ENCODE results near the gene COA3.

COA3 gene

DNA sequence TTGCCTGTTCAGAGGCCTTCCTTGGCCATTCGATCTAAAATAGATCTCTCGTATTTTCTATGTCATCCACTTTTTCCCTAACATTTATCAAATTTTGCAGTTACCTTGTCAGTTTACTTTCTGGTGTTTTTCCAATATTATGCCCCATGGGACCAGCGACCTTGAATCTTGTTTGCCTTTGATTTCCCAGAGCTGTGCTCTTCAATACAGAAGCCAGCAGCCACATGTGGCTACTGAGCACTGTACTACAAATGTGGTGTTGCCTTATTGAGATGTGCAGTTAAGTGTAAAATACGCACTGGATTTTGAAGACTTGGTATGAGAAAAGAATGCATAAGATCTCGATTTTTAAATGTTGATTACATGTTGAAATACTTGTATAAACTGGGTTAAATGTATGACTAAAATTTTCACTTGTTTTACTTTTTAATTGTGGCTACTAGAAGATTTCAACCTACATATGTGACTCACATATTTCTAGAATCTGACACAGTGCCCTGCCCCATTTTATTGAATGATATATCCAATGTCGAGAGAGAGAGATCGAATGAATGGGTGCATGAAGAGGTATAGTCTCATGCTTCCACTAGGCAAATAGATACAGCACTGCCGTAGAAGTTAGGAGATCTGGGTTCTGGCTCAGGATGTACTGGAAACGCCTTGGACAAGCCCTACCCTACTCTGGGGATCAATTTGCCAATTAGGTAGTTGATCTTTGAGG, 33.9 kb upstream of the COA3 start:
- Mint-ChIP-seq H3K27ac (peak overlapping the region; percentile 99), H3K4me3 (peak overlapping the region; percentile 95), H3K4me1 (ENCODE audit: low read depth) (peaks cover 32% of the 10 kb centered on the region), H3K27me3 (no peaks in the 10 kb centered on the region), H3K36me3 (ENCODE audit: low read depth) (peaks cover 46% of the 10 kb centered on the region), H3K9me3 (no peaks in the 10 kb centered on the region)
- no peak for DNase-seq

DNA sequence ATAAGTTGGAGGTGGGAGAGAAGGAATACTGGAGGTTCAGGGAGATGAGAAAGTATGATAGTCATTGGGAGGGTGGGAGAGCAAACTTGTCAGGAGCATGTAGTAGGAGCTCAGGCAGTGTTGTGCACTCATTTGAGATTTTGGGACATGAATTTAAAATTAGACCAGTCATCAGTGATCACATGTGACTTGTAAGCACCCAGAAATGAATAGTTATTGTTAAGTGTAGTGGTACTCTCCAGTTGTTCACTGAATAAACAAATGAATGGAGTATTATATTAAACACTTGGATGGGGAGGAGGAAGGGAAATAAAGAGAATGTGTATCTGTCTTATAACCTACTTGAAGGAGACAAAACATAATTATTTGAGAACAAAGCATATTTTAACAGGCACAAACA, 32.5 kb upstream of the COA3 start:
- H3K9me3 Mint-ChIP-seq, result no peaks in the 10 kb centered on the region
- peaks cover 34% of the 10 kb centered on the region for H3K36me3 Mint-ChIP-seq (ENCODE audit: low read depth)
- H3K4me1 Mint-ChIP-seq (ENCODE audit: low read depth), result peaks cover 27% of the 10 kb centered on the region
- no peak overlapping the region for H3K27ac Mint-ChIP-seq
- DNase-seq, result no peak
- H3K4me3 Mint-ChIP-seq, result no peak overlapping the region
- H3K27me3 Mint-ChIP-seq, result no peaks in the 10 kb centered on the region

GRCh38 chr17:42827472-42827871, 29.0 kb upstream of the COA3 start:
- Mint-ChIP-seq H3K27ac (no peak overlapping the region), H3K36me3 (ENCODE audit: low read depth) (peaks cover 12% of the 10 kb centered on the region), H3K4me1 (ENCODE audit: low read depth) (peaks cover 27% of the 10 kb centered on the region), H3K4me3 (no peak overlapping the region), H3K9me3 (no peaks in the 10 kb centered on the region), H3K27me3 (no peaks in the 10 kb centered on the region)
- no peak for DNase-seq

DNA sequence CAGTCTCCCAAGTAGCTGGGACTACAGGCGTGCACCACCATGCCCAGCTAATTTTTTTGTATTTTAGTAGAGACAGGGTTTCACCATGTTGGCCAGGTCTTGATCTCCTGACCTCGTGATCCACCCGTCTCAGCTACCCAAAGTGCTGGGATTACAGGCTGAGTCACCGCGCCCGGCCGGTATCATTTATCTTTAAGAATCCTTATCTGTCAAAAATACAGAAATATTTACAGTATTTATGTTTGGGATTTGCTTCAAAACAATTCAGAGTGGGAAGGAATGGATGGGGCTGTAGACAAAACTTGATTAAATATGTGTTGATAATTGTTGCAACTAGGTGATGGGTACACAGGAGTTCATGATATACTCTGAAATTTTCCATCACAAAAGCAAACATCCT, 22.7 kb upstream of the COA3 start:
- Mint-ChIP-seq H3K27me3 (no peaks in the 10 kb centered on the region), H3K4me3 (no peak overlapping the region), H3K27ac (peak overlapping the region; percentile 55), H3K9me3 (no peaks in the 10 kb centered on the region), H3K4me1 (ENCODE audit: low read depth) (peaks cover 39% of the 10 kb centered on the region), H3K36me3 (ENCODE audit: low read depth) (peaks cover 74% of the 10 kb centered on the region)
- no peak for DNase-seq

DNA sequence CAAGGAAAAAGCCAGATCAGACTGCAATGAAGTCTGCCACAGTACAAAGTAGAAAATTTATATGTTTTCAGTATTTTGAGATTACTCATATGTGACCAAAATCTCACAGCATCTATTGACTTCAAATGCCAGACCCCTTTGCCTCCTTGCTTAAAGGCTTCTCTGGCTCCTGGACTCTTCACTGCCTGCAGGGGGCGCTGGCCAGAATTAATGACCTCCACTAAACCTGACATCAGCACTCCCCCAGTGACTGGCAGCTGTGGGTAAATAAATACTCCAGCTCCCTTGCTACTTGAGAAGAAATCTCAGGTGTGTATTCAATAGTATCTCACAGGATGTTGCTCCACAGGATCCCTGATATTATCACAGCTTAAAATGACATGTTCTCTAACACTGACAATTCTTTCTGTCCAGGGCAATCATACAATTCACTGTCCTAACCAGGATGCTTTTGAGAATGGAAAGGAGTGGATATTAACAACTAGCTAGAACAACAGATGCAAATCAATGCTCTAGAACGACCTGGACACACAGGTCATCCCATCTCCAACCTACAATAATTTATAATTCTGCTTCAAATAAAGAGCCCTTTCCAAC, 21.5 kb upstream of the COA3 start:
- no peaks in the 10 kb centered on the region for H3K9me3 Mint-ChIP-seq
- peak overlapping the region; percentile 11 for H3K27ac Mint-ChIP-seq
- no peak overlapping the region for H3K4me3 Mint-ChIP-seq
- peaks cover 85% of the 10 kb centered on the region for H3K36me3 Mint-ChIP-seq (ENCODE audit: low read depth)
- peaks cover 36% of the 10 kb centered on the region for H3K4me1 Mint-ChIP-seq (ENCODE audit: low read depth)
- no peaks in the 10 kb centered on the region for H3K27me3 Mint-ChIP-seq
- DNase-seq, result peak; percentile 73

DNA sequence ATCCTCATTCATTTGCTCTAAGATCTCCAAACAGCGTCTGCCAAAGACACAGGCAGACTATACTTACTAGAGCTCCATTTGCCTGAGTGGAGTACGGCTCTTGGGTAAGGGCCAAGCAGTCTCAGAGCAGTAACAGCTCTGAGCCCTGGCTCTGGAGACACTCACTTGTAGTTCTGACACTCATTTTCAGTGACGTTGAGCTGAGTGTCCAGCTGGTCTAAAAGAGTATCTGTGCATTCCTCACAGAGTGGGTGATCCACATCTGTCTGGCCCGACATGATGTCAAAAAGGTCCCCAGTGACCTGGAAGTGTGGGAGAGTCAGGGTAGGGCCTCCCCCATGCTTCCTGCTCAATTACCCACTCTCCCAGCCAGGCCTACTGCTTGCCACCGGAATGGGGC, 19.9 kb upstream of the COA3 start:
- Mint-ChIP-seq H3K9me3 (no peaks in the 10 kb centered on the region), H3K4me1 (ENCODE audit: low read depth) (peaks cover 28% of the 10 kb centered on the region), H3K27ac (peak overlapping the region; percentile 8), H3K36me3 (ENCODE audit: low read depth) (peaks cover 94% of the 10 kb centered on the region), H3K4me3 (no peak overlapping the region), H3K27me3 (no peaks in the 10 kb centered on the region)
- DNase-seq, result no peak

DNA sequence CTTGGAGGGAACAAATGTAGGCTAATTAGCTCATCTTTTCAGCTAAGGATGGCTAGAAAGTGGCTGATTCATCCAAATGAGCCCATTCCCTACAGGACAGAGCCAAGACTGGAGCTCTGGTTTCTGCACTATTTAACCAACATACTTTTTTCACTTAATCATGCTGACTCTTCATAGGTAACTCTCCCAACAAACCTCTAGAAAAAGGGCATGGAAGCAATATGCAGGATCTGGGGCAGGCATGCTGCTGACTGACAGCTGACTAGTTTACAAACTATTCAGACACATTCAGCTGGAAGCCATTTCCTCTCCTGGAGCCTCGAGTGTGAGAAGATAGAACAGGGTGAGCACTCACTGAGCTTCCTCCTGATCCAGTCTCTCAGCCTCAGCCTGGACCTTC, 19.4 kb upstream of the COA3 start:
- no peak for DNase-seq
- Mint-ChIP-seq H3K9me3 (no peaks in the 10 kb centered on the region), H3K27ac (peak overlapping the region; percentile 8), H3K27me3 (no peaks in the 10 kb centered on the region), H3K4me3 (no peak overlapping the region), H3K36me3 (ENCODE audit: low read depth) (peaks cover 93% of the 10 kb centered on the region), H3K4me1 (ENCODE audit: low read depth) (peaks cover 24% of the 10 kb centered on the region)

GRCh38 chr17:42814633-42815399, 16.3 kb upstream of the COA3 start:
- Mint-ChIP-seq H3K36me3 (ENCODE audit: low read depth) (peaks cover 90% of the 10 kb centered on the region), H3K9me3 (no peaks in the 10 kb centered on the region), H3K27ac (no peak overlapping the region), H3K4me1 (ENCODE audit: low read depth) (no peaks in the 10 kb centered on the region), H3K27me3 (no peaks in the 10 kb centered on the region), H3K4me3 (no peak overlapping the region)
- no peak for DNase-seq

DNA sequence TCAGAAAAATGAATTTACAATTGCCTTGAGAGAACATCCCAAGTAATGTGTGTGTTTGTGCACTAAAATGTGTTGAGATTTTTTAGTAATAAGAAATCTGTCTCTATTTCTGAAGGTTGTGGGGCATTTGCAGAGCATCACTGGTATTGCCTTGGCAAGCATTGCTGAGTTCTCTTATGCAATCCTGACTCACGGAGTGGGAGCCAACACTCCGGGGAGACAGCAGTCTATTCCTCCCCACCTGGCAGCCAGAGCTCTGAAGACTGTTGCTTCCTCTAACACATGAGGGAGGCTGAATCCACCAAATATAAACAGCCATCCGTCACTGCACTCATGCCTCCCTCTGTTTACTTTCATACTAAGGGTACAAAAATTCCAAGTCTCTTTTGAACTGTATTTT, 10.7 kb upstream of the COA3 start:
- Mint-ChIP-seq H3K4me1 (ENCODE audit: low read depth) (no peaks in the 10 kb centered on the region), H3K27ac (no peak overlapping the region), H3K9me3 (no peaks in the 10 kb centered on the region), H3K4me3 (no peak overlapping the region), H3K27me3 (no peaks in the 10 kb centered on the region), H3K36me3 (ENCODE audit: low read depth) (peaks cover 52% of the 10 kb centered on the region)
- DNase-seq, result no peak

- no peak for DNase-seq
- Mint-ChIP-seq H3K4me3 (no peak overlapping the region), H3K27me3 (no peaks in the 10 kb centered on the region), H3K9me3 (no peaks in the 10 kb centered on the region), H3K27ac (no peak overlapping the region), H3K36me3 (ENCODE audit: low read depth) (peaks cover 31% of the 10 kb centered on the region), H3K4me1 (ENCODE audit: low read depth) (no peaks in the 10 kb centered on the region)
These were observed 7.7 kb upstream of the COA3 start for GRCh38 chr17:42806249-42806648.

GRCh38 chr17:42804918-42805367, 6.4 kb upstream of the COA3 start:
- DNase-seq, result no peak
- H3K36me3 Mint-ChIP-seq (ENCODE audit: low read depth), result peaks cover 19% of the 10 kb centered on the region
- H3K27me3 Mint-ChIP-seq, result no peaks in the 10 kb centered on the region
- no peak overlapping the region for H3K4me3 Mint-ChIP-seq
- H3K27ac Mint-ChIP-seq, result no peak overlapping the region
- H3K9me3 Mint-ChIP-seq, result no peaks in the 10 kb centered on the region
- H3K4me1 Mint-ChIP-seq (ENCODE audit: low read depth), result no peaks in the 10 kb centered on the region

- DNase-seq, result no peak
These were observed 4.8 kb upstream of the COA3 start for GRCh38 chr17:42803074-42803883.

DNA sequence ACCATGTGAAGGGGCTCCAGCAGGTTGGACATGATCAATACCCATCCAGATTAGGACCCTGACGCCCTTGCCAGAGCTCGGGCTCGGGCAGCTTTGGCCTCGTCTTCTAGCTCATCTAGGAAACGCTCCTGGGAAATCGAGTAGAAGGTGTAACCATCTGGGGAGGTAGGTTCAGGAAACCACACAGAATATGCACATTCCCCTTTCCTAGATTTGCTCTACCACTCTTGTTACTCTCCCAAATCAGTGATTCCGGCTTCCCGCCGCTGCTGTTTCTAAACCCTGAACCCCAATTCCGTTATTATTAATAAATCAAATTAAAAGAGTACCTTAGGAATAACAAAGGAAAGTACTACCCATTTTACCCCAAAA, 507 bp downstream of the COA3 start:
- Mint-ChIP-seq H3K4me3 (peak overlapping the region; percentile 94), H3K27ac (peak overlapping the region; percentile 89), H3K36me3 (ENCODE audit: low read depth) (peaks cover 19% of the 10 kb centered on the region), H3K27me3 (no peaks in the 10 kb centered on the region), H3K4me1 (ENCODE audit: low read depth) (peaks cover 25% of the 10 kb centered on the region), H3K9me3 (peaks cover 4% of the 10 kb centered on the region)
- DNase-seq, result no peak

More at GRCh38 chr17:42803074-42803883, 4.8 kb upstream of the COA3 start:
- Mint-ChIP-seq H3K27me3 (no peaks in the 10 kb centered on the region), H3K9me3 (peaks cover 4% of the 10 kb centered on the region), H3K4me3 (no peak overlapping the region), H3K27ac (no peak overlapping the region), H3K4me1 (ENCODE audit: low read depth) (peaks cover 5% of the 10 kb centered on the region), H3K36me3 (ENCODE audit: low read depth) (peaks cover 10% of the 10 kb centered on the region)
